NCI-H1048 (cell line): ENCODE data around the gene CD151.

Experiments
- DNase-seq: peaks from one replicate; lab custom pipeline; 2025; lab: John Stamatoyannopoulos, UW

CD151 gene

DNA sequence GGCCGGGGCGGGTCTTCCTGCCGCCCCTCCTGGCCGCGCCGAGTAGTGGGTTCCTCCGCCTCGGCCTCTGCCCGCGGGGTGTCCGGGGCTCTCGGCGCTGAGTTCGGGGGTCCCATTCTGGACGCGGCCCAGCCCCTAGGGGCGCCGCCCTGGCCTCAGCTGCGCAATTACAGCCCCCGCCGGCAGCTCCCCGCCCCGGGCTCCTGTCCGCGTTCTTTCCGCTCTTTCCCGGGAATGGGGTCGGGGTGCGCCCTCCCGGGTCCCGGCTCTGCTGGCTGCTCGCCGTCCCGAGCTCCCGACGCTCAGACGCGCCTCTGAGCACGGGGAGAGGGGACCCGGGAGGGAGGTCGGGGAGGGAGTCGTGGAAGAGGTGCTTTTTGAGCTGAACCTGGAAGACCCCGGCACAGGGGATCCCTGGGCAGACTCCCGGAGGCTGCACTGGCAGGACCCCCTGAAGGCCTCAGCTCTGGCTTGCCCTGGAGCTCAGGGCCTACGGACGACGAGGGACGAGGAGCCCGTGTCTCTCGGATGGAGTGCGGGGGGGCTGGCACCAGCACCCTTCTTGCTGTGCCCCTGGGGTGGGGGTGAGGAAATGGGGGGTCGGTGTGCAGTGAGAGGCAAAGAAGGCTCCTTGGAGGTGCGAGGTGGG is 10.5 kb downstream of the CD151 start:
- no peak for DNase-seq

DNA sequence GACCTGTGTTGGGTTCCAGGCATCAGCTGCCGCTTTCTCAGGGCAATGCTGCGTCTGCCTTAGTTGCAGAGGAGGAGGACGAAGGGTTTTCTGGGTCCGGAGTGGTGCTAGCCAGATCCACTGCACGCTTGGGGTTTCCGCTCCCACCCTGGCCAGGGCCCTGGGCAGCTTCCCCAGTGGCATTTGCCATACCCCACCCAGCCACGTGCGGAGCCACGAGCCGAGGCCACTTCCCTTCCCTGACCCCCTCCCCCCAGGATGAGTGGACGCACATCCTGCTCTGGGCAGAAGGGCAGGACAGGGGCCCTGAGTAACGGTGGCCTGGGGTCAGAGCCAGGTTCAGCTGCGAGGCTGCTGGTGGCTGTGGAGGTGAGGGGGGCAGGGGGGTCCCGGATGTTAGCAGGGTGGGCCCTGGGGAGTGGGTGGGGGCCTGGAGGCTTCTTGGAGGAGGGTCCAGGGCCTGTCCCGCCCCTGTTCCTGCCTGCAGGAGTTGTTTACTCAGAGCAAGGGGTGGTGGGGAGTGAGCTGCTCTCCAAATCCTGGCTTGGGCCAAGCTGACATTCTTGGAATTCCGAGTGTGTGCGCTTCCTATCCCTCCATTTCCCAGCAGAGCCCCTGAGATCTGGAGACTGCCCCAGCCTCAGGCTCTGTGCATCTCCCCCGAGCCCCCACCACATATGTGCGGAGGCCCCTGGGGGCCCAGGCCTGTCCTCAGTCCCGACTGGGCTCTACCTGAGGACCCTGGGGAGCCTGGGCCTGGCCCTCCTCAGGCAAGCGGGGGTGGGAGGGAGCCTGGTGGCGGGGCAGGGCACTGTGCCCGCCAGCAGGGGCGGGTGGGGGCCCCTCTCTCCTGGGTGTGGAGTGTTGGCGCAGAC is 11.3 kb downstream of the CD151 start:
- DNase-seq: no peak

DNA sequence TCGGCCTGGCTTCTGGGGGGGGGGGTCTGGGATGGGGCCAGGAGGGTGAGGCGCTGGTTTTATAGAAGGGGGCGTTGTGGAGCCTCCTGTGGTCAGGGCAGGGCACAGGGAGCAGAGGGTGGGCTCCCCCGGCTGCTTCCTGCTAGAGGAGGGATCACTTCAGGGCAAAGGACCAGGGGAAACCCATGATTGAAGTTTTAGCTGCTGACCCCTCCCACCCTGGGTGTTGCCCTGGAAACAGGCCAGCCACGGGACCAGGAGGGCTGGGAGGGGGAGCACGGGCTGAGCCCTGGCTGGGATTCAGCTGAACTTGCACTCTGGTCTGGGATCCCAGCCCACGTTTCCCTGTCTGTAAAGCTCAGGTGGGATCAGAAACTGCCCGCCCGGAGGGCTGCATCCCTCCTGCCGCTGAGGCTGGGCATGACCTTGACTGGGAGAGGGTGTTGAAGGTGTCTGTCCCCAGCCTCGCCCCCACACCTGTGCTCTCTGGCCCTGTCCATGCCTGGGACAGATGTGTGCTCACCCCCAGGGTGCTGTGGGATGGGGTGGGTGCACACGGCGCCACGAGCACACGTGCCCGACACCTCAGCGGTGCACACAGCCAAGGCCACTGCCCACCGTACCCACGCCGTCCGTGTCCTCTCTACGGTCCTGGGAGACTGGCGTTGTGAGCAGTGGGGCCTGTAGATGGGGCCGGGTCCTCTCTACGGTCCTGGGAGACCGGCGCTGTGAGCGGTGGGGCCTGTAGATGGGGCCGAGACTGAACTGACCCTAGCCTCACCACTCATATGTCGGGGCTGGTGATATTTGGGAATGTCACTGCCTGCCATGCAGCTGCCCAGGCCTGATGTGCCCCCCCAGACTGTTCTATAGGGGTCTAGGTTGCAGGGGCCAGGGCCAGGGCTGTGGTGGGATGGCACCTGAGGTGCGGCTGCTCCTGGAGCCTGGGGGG is 12.2 kb downstream of the CD151 start:
- no peak for DNase-seq

DNA sequence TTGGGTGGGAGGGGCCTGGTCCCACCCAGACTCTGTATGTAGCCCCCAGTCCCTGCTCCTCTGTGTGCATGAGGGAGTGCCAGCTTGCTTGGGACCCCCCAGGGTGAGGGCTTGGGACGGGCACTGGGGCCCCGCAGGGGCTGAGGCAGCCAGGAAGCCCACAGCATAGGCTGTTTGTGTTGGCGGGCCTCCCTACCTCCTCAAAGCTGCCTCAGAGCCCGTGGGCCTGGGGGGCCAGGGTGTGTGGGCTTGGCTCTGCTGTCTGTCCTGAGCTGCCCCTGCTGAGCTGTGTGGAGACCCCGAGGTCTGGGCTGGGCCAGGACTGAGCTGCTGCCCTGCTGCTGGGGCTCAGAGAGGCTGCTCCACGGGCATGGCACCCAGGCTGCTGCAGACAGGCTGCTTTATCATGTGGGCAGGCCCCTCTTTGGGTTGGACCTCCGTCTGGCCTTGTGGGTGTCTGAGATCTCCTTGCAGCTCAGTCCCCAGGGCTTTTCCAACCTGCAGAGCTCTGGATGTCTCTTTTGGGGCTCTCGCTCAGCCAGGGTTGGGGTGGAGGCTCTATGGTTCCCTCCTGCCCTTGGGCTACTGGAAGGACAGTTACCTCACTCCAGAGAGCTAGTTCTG is 13.2 kb downstream of the CD151 start:
- DNase-seq: no peak

DNA sequence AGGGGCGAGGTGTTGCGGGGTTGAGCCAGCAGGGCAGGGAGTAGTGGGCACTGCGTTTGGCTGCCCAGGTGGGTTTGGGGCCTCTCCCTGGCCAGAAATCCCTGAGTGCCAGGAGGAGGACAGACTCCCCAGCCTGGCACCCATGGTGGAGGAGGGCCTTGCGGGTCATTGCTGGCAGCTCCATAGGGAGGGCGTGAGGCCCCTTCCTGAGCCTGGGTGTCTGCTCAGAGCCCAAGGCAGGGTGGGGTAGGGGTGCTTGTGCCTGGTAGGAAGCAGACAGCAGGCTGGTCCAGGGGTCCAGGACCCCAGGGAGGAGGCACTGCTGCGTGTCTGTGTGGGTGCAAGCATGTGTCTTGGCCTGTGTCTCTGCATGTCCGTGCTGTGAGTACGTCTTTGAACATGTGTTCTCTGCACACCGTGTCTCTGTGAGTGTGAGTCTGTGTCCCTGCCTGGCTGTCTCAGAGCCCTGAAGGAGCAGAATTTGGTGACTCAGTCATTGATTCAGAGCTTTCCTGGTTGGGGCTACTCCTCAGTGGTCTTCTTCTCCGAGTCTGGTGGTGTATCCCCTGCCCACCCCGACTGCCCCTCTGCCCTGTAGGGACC is 13.8 kb downstream of the CD151 start:
- DNase-seq: no peak

DNA sequence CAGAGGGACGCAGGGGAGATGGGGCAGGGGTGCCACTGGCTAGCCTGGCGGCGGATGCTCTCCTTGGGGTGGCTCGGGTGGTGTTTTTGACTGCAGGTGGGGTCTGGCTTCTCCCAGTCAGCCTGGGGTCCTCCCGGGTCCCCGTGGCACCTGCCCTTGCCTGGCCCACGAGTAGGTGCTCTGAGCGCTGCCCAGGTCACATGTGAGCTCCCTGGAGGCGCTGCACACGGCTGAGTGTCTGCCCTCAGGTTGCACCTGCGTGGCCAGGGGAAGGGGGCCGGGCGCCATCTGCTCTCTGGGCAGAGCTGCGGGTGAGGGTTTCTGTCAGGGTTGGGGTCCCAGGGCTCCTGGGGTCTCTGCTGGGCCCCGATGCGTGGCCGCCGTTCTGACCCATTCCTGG is 15.1 kb downstream of the CD151 start:
- no peak for DNase-seq

DNA sequence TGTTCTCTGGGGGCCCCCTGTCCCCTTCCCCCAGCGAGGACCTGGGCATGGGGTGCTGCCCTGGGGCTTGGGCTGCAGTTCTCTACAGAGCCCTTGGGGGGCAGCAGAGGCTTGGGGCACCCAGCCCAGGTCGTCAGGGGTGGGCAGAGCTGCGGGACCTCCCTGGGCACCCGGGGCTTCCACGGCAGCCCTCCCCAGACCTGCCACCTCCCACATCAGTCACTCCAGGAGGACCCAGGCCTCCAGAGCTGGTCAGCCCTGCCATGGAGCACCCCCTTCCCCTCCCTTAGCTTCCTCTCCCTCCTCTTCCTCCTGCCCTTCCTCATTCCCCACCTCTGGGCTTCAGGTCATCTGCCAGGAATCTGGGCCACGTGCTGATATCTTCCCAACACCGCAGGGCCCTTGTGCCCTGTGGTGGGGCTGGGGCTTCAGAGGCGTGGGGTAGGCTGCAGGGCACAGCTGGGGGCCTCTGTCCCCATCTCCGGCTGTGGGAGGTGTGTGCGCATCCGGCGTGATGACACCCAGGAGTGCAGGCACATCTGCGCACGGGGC is 15.7 kb downstream of the CD151 start:
- no peak for DNase-seq

DNA sequence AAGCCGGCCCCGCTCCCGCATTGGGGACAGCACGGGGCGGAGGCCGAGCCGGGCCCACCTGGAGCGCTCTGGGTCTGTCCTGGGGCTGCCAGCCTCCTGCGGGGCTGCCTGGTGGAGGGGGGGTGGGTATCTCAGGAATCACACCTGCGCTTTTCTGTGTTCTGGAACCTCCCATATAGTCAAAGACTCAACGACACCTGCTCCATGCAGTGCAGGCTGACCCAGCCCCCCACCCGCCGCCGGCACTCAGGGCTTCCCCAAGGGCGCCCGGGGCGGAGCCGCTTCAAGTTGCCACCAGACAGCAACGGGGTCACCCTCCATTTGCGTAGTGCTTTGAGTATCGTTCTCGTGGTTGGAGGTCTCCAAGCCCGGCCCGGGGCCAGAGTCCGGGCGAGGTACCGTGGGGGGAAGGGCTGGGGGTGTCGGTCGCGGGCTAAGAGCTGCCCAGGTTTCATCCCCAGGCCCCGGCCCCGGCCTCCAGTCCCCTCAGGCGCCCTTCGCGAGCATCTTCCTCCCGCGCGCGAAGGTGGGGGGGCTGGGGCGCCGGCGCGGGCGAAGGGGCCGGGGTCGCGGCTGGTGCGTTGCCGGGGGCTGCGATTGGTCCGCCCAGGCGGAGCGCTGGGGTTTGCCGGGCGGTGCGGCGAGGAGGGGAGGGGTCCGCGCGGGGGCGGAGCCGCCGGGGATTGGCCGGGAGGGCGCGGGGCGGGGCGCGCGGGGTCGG is 16.5 kb downstream of the CD151 start:
- no peak for DNase-seq

DNA sequence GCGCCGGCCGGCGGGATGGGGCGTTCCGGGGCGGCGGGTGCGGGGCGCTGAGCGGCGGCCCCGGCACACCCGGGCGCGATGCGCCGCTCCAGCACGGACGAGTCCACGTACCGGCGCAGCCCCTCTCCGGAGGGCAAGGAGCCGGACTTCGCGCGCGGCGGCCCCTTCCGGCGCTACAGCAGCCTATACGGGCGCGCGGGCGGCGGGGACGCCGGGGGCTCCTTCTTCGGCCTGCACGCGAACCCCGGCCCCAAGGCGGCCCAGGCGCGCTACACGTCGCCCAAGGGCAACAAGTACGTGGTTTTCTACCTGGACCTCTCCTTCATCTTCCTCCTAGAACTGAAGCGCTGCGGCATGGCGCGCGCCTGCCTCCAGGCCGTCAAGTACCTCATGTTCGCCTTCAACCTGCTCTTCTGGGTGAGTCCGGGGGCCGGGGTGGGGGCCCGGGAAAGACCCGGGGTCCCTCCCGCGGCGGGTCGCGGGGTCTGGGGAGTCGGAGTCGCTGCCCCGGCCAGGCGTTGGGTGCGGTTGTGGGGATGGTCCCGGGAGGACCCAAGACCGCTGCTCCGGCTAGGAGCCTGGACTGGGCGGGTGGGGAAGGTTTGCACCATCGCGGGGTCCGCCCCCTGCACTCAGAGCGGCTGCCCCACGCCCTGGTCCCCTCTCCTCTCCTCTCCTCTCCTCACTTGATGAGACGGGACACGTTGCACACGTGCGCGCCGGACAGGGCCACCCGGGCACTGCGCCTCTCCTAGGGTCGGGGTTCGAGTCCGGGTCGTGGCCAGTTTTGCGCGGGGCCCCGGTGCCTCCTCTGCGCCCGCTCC is 17.4 kb downstream of the CD151 start:
- DNase-seq: no peak

DNA sequence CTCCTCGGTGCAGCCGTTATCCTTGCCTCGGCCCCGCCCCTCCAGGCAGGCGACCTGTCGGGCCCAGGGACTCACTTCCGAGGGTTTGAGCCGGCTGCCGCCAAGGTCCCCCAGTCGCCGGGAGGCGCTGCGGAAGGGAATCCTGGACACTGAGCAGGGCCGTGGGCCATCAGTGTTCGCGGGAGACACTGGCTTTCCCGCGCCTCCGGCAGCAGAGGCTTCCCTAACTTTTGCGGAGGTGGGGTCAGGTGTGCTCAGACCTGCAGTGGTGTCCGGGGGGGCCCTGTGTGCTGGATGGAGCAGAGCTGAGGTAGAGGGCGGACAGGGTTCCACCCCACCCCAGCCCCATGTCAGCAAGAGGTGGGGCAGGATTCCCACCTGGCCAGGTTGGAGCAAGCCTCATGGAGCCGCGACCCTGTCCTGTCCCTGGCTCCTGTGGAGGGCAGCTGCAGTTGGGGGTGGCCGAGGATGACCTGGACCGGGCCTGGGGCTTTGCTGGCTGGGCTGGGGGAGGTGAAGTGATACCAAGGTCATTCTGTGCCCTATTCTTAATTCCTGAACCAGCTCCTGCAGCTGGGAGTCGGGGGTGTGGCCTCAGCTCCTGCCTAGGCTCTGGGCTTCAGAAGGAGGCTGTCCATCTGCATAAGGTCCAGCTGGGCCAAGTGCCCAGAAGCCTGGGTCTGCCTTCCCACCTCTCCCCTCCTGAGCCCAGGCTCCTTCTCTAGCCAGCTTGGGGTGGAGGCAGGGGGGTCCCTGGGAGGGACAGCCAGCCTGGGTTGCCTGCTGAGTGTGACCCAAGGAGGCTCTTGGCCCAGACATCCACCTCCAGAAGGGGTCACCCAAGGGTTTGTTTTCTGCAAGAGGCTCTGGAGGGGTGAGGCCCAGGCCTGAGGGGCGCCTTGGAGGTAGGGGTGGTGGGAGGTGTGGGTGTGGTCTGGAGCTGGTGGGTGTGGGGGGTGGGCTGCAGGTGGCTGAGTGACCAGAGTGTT is 18.3 kb downstream of the CD151 start:
- no peak for DNase-seq

DNA sequence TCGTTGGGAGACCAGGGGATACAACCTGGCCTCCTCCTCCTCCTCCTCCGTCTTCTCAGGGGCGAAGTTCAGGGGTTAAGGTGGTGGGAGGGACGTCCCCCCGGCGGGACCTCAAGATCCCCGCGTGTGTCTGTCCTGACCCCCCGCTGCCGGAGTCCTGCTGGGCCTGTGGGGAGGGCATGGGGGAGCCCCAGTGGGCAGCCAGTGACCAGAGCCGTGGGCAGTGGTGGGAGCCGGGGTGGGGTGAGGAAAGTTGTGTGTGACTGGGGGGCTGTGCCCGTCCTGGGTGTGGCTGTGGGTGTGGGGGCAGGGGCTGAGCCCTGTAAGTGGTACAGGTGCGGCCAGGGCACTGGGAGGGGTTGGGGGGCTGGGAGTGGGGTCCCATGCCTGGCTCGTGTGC is 20.0 kb downstream of the CD151 start:
- no peak for DNase-seq

DNA sequence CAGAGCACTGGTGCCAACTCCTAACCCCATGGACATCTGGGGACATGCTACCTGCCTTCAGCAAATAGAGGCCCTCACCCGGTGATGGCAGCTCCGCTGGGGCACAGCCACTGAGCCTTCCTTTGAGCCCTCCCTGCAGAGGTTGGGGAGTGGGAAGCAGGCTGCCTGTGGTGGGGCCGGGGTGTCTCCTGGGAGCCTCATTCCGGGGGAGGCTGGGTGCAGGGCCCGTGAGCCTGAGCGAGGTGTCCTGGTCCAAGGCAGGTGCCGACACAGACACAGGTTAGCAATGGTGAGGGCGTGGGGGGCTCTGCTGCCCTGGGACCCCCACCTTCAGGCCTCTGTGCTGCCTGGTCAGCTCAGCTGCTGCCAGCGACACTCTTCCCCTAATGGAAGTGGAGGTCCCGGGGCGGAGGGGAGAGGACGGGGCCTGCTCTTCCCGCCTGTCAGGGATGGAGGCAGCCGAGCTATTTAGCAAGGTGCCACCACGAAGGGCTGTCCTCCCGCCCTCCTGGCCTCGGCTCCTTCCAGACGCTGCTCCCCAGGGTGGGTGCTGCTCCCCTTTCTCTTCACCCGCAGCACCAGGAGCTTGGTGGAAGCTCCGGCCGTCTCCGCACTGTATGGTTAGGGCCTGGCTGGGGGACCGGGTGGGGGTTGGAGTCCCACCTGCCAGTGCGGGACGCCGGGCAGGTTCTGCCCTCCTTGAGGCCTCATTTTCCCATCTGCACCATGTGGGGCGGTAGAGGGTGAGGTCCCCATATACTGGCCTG is 21.1 kb downstream of the CD151 start:
- DNase-seq: no peak

DNA sequence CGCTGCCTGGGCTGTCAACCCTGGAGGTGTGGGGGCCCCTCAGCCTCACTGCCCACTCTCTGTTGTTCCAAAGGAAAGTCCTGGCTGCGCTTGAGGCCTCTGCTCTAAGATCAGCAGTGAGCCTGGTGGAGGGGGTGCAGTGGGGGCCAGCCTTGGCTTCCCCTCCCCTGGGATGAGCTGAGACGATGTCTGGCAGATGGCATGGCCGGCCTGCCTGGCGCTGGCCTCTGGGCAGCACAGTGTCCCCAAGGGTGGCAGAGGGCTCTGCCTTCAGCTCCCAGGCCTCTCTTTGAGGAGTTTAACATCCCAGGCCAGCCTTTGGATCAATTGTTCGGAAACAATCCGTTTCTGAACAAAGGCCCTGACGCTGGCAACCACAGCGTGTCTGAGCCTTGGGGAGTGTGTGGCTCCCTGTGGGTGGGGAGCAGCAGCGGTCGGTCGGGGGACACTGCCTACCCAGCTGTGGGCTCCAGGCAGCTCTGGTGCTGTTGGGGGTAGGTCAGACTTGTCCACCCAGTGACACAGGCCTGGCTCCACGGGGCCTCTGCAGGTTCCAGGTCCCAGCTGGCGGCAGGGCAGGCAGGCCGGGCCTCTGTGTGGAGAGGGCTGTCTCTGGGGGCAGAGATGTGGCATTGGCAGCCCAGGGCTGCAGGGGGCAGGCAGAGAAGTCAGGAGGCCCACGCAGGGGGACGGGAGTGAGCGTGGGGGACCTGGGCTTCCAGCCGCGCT is 22.0 kb downstream of the CD151 start:
- DNase-seq: no peak

DNA sequence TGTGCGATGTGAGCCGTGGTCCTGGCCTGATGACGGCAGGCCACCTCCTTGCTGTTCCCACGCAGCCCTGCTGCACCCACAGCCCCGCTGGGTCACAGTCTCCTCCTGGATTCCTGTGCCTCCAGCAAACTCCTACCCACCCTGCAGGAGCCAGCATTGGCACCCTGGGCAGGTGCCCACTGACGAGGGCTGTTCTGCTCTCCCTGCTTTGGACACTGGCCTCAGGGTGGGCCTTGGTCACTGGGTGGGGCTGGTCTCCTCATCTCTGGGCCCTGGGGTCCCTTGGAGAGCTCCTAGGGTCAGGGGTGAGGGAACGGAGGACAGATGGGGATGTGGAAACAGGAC is 22.6 kb downstream of the CD151 start:
- DNase-seq: no peak

DNA sequence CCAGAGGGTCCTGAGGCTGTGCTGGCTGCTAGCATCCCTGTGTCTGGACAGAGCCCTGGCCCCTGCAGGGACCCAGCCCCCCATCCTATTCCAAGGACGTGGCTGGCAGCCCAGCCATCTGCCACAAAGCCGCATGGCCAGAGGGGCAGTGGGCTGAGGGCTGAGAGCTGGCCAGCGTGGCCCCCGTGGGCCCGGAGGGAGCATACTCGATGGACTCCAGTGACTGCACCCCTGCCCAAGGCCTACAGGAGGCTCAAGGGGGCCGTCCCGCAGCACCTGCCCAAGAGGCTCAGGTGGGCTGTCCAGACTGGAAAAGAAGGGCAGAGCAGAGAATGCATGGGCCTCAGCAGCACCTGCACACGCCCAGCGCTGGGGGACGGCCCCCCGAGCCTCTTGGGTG is 23.0 kb downstream of the CD151 start:
- DNase-seq: no peak

DNA sequence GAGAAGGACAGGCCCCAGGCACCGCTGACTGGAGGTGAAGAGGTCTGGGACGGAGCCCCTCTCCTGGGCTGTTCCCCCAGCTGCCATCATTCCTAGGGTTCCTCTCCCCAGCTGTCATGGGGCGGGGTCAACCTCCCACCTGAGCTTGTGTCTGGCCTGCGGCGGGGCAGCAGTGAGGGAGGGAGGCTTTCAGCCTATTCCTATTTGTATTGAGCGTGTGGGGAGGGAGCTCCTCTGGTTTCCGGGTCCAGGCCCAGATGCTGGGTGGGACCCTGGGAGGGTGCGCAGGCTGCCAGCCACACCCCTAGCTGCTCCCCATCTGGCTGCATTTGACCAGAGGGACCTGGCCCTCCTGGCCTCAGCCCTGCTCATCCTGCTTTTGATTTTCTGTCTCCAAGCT is 23.6 kb downstream of the CD151 start:
- DNase-seq: no peak
